HL-60 (cell line): ENCODE results near the gene NDUFA11.

Experiments used
- GABPA ChIP-seq: IDR thresholded peaks from 2 replicates; pipeline ENCODE4 v1.6.1; 2012; ENCODE audit warnings: low read depth
- POLR2AphosphoS5 ChIP-seq: IDR thresholded peaks from 2 replicates; pipeline ENCODE4 v1.6.1; 2012; ENCODE audit warnings: low read depth
- SPI1 ChIP-seq: IDR thresholded peaks from 2 replicates; pipeline ENCODE4 v1.6.1; 2012; ENCODE audit warnings: low read depth, mild to moderate bottlenecking, borderline replicate concordance
- TF ChIP-seq, protein P1 (sequence below): IDR thresholded peaks from one replicate; pipeline ENCODE4 v1.5.1; 2011; ENCODE audit warnings: low read length, control low read depth, inconsistent platforms; ENCODE audit not compliant: insufficient read depth

DNA sequence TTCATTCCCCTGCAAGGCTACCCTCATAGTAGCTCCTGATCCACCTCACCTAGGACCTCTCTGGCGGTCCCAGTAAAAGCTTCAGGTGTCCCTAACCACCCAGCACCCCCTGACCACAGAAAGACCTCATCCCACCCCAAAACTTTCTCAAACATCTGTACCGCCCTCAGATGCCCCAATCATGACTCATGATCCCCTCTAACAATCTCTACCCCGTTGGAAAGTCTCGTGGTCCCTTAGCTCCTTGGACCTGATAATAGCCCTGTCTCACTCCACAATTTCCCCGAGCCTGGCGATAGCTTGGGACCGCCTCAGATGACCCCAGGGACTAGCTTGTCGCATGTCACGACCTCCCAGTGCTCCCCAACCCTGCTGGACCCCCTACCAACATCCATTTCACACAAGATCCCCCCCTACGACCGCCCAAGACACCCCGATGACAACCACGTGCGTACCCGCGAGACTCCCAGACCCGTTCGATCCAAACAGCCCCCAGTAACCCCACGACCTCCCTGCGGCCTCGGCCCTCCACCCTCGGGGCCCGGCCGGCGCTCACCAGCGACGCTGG lies 450 bp downstream of the NDUFA11 start:
- TF ChIP-seq, protein P1, sequence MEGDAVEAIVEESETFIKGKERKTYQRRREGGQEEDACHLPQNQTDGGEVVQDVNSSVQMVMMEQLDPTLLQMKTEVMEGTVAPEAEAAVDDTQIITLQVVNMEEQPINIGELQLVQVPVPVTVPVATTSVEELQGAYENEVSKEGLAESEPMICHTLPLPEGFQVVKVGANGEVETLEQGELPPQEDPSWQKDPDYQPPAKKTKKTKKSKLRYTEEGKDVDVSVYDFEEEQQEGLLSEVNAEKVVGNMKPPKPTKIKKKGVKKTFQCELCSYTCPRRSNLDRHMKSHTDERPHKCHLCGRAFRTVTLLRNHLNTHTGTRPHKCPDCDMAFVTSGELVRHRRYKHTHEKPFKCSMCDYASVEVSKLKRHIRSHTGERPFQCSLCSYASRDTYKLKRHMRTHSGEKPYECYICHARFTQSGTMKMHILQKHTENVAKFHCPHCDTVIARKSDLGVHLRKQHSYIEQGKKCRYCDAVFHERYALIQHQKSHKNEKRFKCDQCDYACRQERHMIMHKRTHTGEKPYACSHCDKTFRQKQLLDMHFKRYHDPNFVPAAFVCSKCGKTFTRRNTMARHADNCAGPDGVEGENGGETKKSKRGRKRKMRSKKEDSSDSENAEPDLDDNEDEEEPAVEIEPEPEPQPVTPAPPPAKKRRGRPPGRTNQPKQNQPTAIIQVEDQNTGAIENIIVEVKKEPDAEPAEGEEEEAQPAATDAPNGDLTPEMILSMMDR, result no peak
- no peak for TF ChIP-seq POLR2AphosphoS5
- TF ChIP-seq GABPA, result no peak
- TF ChIP-seq SPI1, result no peak
